LHCN-M2 (cell line): Measurements from ENCODE around the gene OR5K2. TPM values are rescaled to one million over a fixed set of nuclear protein-coding genes. Genes with fewer than 3 reads are reported as not detected.

ENCODE experiments used
- DNase-seq: peaks from one replicate; pipeline ENCODE4 v3.0.0-alpha.2; 2012; ENCODE audit warnings: low read depth
- total RNA-seq: library from RNA; depleted of rRNA; stranded (reverse); fragments of >200 nt; gene quantifications from 2 replicates; pipeline ENCODE4 v1.2.3, GENCODE V29; 2014; rRNA removed

The OR5K2 gene
- total RNA-seq, 1 experiment from 2014 or later, result not detected

- peak; percentile 95 for DNase-seq
Measured at GRCh38 chr3:98522544-98523281, 25.2 kb downstream of the OR5K2 start, which contains the start of gene CLDND1. Gene CLDND1, minus strand, starts transcription at chr3:98522902. Its CDS starts 1,478 bp downstream, at chr3:98521424.

- no peak for DNase-seq
Measured at GRCh38 chr3:98525494-98525893, 28.0 kb downstream of the OR5K2 start.

DNA sequence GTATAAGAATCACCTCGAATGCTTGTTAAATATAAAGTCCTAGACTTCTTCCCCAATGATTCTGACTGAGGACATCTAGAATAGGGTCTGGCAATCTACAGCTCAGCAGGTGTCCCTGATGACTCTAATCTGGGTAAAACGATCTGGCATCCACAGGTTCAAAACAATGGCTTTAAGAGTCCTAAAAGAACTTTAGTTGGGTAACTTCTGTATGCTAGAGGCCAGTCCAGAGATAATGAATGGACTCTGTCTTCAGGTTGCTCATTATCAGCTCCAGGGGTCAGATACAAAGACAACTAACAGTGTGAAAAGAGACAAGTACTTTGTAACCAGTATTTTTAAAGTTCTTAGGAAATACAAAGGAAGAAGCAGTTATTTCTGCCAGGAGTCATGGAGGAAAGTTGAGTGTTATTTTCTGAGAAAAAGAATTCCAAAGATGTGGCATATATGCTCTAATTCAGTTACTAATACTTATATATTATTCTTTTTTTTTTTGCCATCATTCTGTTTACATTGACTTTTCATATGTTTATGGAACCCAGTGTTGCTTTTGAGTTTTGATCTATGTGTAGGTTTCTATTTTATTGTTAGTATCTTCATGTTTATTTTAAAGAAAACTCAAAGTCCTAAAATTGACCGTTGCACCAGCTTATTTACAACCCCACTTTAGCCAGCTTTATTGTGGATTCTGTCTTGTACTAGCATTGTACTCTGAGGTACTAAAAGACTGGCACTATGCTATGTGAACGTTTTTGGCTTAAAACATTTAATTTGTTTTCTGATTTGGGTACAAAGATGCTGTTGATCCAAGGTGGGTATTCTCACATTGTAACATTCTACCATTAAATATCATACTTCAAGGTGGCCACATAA lies 31.2 kb downstream of the OR5K2 start:
- DNase-seq, result no peak

GRCh38 chr3:98529856-98530459 lies 32.5 kb downstream of the OR5K2 start:
- no peak for DNase-seq

- no peak for DNase-seq
Measured at GRCh38 chr3:98530676-98531075, 33.2 kb downstream of the OR5K2 start.

DNA sequence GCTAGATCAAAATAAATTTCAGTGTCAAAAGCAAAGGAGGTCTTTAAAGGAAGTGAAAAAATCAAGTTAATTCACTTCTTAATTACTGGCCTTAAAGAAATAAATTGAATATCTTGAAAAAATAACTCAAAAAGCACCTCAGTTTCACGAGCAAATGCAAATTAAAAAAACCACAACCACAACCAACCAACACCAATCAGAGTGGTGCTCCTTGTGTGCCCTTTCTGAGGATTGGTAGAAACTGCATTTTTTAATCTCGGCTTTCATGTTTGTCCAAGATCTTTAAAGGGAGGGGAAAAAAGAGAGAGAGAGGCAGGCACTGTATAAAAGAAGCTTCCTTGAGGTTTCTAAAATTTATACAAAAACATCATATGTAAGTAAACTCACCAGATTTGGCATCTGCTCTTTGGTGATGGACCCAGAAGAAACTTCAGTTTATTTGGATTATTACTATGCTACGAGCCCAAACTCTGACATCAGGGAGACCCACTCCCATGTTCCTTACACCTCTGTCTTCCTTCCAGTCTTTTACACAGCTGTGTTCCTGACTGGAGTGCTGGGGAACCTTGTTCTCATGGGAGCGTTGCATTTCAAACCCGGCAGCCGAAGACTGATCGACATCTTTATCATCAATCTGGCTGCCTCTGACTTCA lies 34.3 kb downstream of the OR5K2 start, which contains the start of gene GPR15:
TSS of gene GPR15 (plus strand) at position 357 of the 653 bp plus-strand sequence. CDS start at position 413, 56 bp downstream.
- DNase-seq, result no peak

GRCh38 chr3:98532275-98532637 lies 34.8 kb downstream of the OR5K2 start:
- no peak for DNase-seq

DNA sequence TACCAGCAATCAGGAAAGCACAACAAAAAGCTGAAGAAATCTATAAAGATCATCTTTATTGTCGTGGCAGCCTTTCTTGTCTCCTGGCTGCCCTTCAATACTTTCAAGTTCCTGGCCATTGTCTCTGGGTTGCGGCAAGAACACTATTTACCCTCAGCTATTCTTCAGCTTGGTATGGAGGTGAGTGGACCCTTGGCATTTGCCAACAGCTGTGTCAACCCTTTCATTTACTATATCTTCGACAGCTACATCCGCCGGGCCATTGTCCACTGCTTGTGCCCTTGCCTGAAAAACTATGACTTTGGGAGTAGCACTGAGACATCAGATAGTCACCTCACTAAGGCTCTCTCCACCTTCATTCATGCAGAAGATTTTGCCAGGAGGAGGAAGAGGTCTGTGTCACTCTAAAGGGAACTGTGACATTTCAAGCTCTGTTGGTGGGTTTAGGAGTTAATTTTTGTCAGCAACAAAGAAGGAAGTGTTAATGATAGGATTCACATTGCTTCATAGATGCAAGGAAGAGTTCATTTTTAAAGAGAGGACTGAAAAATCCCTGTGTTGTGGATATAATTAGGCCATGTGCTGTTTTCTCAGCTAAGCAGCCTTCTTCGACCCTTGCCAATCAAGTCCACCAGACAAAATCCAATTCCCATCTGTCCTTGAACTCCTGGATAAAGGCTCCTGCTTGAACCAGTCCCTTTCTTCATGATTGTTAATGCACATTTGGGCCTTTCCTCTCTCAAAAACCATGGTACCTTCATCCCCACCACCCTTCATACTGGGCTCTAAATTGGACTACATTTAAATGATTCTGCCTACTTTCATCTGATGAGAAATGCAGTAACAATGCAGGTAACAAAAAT lies 35.5 kb downstream of the OR5K2 start:
- no peak for DNase-seq

- no peak for DNase-seq
Measured at GRCh38 chr3:98534168-98534567, 36.7 kb downstream of the OR5K2 start.

- no peak for DNase-seq
Measured at GRCh38 chr3:98534734-98535133, 37.3 kb downstream of the OR5K2 start.

GRCh38 chr3:98536456-98537017 lies 39.1 kb downstream of the OR5K2 start:
- DNase-seq, result no peak

GRCh38 chr3:98540346-98540745 lies 42.9 kb downstream of the OR5K2 start:
- DNase-seq, result no peak

DNA sequence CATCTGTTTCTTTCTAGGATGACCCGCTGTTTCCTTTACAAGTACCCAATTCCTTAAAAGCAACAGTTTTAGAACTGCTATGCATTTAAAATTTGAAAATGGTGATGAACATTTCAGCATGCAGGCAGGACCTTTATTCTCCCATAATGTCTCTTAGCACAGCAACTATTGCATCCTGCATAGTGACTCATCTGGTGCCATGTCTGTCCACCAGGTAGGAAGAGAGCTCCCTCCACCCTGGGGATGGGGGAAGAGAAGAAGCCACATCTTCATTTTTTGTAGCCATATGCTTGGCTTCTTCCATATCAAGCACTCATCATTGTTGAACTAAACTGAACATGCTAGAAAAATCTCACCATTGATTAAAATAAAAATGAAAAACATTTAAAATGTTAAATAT lies 44.2 kb downstream of the OR5K2 start:
- no peak for DNase-seq

DNA sequence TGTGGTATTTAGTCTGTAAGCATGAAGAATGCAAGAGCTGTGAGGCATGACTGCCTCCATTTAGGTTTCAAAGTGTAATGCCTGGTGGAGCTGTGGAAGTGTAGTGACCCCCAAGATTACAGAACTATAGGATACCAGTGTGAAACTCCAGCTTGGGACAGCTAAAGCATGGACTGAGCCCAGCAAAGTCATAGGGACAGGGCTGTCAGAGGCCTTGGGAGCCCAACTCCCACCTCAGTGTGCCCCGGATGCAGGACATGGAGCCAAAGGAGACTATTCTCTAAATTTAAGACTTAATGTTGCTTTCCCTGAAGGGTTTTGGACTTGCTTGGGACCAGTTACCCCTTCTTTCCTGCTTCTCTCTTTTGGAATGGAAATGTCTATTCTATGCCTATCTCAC lies 45.1 kb downstream of the OR5K2 start:
- DNase-seq, result no peak

DNA sequence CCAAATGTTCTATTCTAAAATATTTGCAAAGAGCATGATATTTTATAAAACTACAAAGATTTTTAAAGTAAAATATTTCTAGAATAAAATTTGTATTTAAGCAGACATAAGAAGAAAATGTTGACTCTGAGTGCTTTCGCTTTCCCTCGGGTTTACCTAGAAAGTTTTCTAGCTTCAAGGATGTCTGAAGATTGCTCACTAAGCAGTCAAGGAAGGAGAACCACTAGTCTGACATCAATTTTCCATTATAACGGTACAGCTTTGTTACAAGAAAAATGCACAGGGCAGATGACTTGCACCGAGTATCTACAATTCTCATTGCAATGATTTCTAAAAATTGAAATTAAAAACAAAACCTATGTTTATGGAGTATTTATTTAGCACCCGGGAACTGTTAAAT lies 48.5 kb downstream of the OR5K2 start:
- DNase-seq, result no peak

Other genes with a start within 250 kb of the OR5K2 start
- not detected in 2 replicates for gene OR5H6, start 233.4 kb upstream of the OR5K2 start, total RNA-seq
- gene OR5H2, start 215.2 kb upstream of the OR5K2 start, total RNA-seq, result not detected in 2 replicates
- not detected in 2 replicates for gene OR5K4, start 143.8 kb upstream of the OR5K2 start, total RNA-seq
- not detected in 2 replicates for gene OR5K3, start 107.0 kb upstream of the OR5K2 start, total RNA-seq
- gene OR5K1, start 34.5 kb upstream of the OR5K2 start, total RNA-seq, result not detected in 2 replicates
- 110 and 117 TPM in 2 replicates for gene CLDND1, start 25.2 kb downstream of the OR5K2 start, total RNA-seq
- not detected in 2 replicates for gene GPR15, start 34.3 kb downstream of the OR5K2 start, total RNA-seq
- gene CPOX, start 95.9 kb downstream of the OR5K2 start, total RNA-seq, result 41.7 TPM in 2 replicates